ENCODE results near the gene ZNF107. TPM values are rescaled to one million over a fixed set of nuclear protein-coding genes. Genes with fewer than 3 reads are reported as not detected.

Gene ZNF107
- total and polyA plus RNA-seq, 2 of the 8 experiments (the other 6 are each of a cell fraction or from before 2014, with no cell fraction given) = 3.4 to 31.0 TPM

GRCh38 chr7:64653721-64654401 lies 12.1 kb upstream of the ZNF107 start:
- H2BK120ac ChIP-seq (replicated peaks; ENCODE audit: low read depth, low read length) = no peak overlapping the region
- H3K18ac ChIP-seq (ENCODE audit: extremely low read depth, low read length) = no peak overlapping the region
- no peak overlapping the region for H3K9ac ChIP-seq (replicated peaks in 1 of 4; ENCODE audit: extremely low read depth in 1 of 4, low read depth in 3 of 4, low read length in 3 of 4)
- H2BK20ac ChIP-seq (ENCODE audit: low read length) = no peak overlapping the region
- no peaks in the 10 kb centered on the region for H3K27me3 ChIP-seq (replicated peaks in 1 of 4; ENCODE audit: control insufficient read depth in 3 of 4, extremely low read depth in 1 of 4, insufficient read depth in 3 of 4, low read length in 3 of 4)
- no peak overlapping the region for H3K23ac ChIP-seq (ENCODE audit: insufficient read length)
- no peak overlapping the region for H2AK5ac ChIP-seq (ENCODE audit: low read depth, low read length)
- peaks cover 0 to 3% (median 0%) of the 10 kb centered on the region in 4 experiments; a peak in 1 of 8 replicates for H3K36me3 ChIP-seq (ENCODE audit: control insufficient read depth in 2 of 4, insufficient read depth in 4 of 4, low read length in 3 of 4)
- 81% methylated on average over 11 of the region's 11 CpGs; no CpG with 5 or more reads in 1 of the 2 experiments for WGBS, 2 experiments (ENCODE audit: extremely low coverage in 1 of 2, insufficient coverage in 1 of 2, insufficient read length in 1 of 2, insufficient replicate concordance in 2 of 2, low coverage in 1 of 2, low lambda C conversion rate in 2 of 2, missing lambda C conversion rate in 1 of 2)
- no peak overlapping the region for H2AFZ ChIP-seq (ENCODE audit: low read length)
- no peak overlapping the region for H2BK12ac ChIP-seq (ENCODE audit: low read depth, low read length)
- no peak overlapping the region for H3K14ac ChIP-seq (ENCODE audit: insufficient read length)
- H2BK15ac ChIP-seq (ENCODE audit: low read length) = no peak overlapping the region
- no peak for FAIRE-seq
- ChIA-PET CTCF (ENCODE audit: partially characterized antibody) (interaction anchor here (0.5 to 0.7 kb wide), 2 partner anchors 63 to 821 kb away, joined by 3 to 4 read pairs; no protein-coding TSS in a partner anchor), POLR2A (ENCODE audit: partially characterized antibody) (interaction anchor here (0.9 kb wide), 1 partner anchor 12 kb away, joined by 3 read pairs; the partner anchor contains the start of gene ZNF107)
- H3K27ac ChIP-seq (ENCODE audit: low read depth, low read length) = no peak overlapping the region
- no peaks in the 10 kb centered on the region for H3K79me1 ChIP-seq (ENCODE audit: low read depth, low read length)
- no peaks in the 10 kb centered on the region for H4K20me1 ChIP-seq (replicated peaks in 1 of 2; ENCODE audit: control insufficient read depth in 1 of 2, insufficient read depth in 2 of 2, low read length in 2 of 2)
- H3K4me3 ChIP-seq (ENCODE audit: extremely low read depth in 1 of 4, insufficient read depth in 2 of 4, low read depth in 3 of 4, low read length in 4 of 4) = no peak overlapping the region
- H3K9me3 ChIP-seq (ENCODE audit: insufficient read depth in 2 of 2, low read depth in 1 of 2, low read length in 1 of 2) = peaks cover 75 to 95% of the 10 kb centered on the region in 2 experiments
- no peak overlapping the region for H4K8ac ChIP-seq (ENCODE audit: extremely low read depth, insufficient read depth, low read length)
- no peaks in the 10 kb centered on the region for H3K23me2 ChIP-seq (ENCODE audit: low read depth, low read length)
- no peaks in the 10 kb centered on the region for H3K4me1 ChIP-seq (replicated peaks in 1 of 4; ENCODE audit: control insufficient read depth in 3 of 4, insufficient read depth in 4 of 4, low read length in 3 of 4)
- no peak overlapping the region for H3K4ac ChIP-seq (replicated peaks; ENCODE audit: insufficient read length, low read depth, low read length)
- H2BK5ac ChIP-seq (ENCODE audit: low read depth, low read length) = no peak overlapping the region
- no peak overlapping the region for H3K56ac ChIP-seq (replicated peaks; ENCODE audit: insufficient read length, low read depth, low read length)
- H4K91ac ChIP-seq (replicated peaks; ENCODE audit: insufficient read length, low read length) = no peak overlapping the region
- DNase-seq (ENCODE audit: low read depth in 1 of 2, low spot score in 2 of 2) = no peak
- H3K4me2 ChIP-seq (ENCODE audit: insufficient read depth in 1 of 2, low read depth in 2 of 2, low read length in 2 of 2) = no peak overlapping the region
- H4K5ac ChIP-seq (ENCODE audit: insufficient read length, low read depth, low read length) = no peak overlapping the region
- H3K79me2 ChIP-seq (ENCODE audit: control insufficient read depth in 1 of 2, insufficient read depth in 2 of 2, low read length in 2 of 2) = no peaks in the 10 kb centered on the region
- TF ChIP-seq KDM1A (IDR thresholded peaks at IDR 0.05; ENCODE audit: borderline replicate concordance, low read length) = no peak
- TF ChIP-seq FOSL1 (IDR thresholded peaks at IDR 0.05; ENCODE audit: insufficient read depth, low read depth, low read length) = no peak
- TF ChIP-seq SUZ12 (IDR thresholded peaks at IDR 0.05; ENCODE audit: low read length) = no peak
- TF ChIP-seq MAX (IDR thresholded peaks at IDR 0.05) = no peak
- TF ChIP-seq SP2 (IDR thresholded peaks at IDR 0.05; ENCODE audit: low read length) = no peak
- no peak for TF ChIP-seq SRF (IDR thresholded peaks at IDR 0.05; ENCODE audit: low read depth, low read length)
- TF ChIP-seq CREB1 (IDR thresholded peaks at IDR 0.05) = no peak
- no peak for TF ChIP-seq CBX8 (IDR thresholded peaks at IDR 0.05; ENCODE audit: borderline replicate concordance, low read depth, low read length)
- no peak for TF ChIP-seq BCL11A (IDR thresholded peaks at IDR 0.05; ENCODE audit: low read depth in 2 of 2, low read length in 2 of 2)
